Activated T-cell treated with anti-CD3 and anti-CD28 coated beads, Interleukin-2, amount 50 U/mL, for 72 hours (primary cell): Measurements from ENCODE around the gene PRPSAP1. TPM values are rescaled to one million over a fixed set of nuclear protein-coding genes. Genes with fewer than 3 reads are reported as not detected.
"Not testable (repeated sequence)": the region's sequence is repeated elsewhere in the genome, so short reads cannot be mapped to it uniquely, and the experiment has no call there.

ENCODE experiments used
- ATAC-seq, 2 donors: fragments of 150-1000 bp; cut with Tn5 transposase; replicated peaks in 1 of 2; 2 replicates each; pipeline ENCODE4 v1.10.0; 2021; ENCODE audit warnings: moderate library complexity in 2 of 2, mild to moderate bottlenecking in 1 of 2
- DNase-seq, 2 donors: peaks; one replicate each; pipeline ENCODE4 v3.0.0; 2021 to 2022; ENCODE audit warnings: mixed read lengths in 1 of 2
- H3K27ac Mint-ChIP-seq: one replicate; pipeline ENCODE4 v1.8.0; 2022; ENCODE audit warnings: mild to moderate bottlenecking, moderate library complexity, mixed read lengths
- H3K27me3 Mint-ChIP-seq: one replicate; pipeline ENCODE4 v1.8.0; 2022; ENCODE audit warnings: low read depth, mixed read lengths
- H3K36me3 Mint-ChIP-seq, 2 donors: one replicate each; pipeline ENCODE4 v1.8.0; 2022; ENCODE audit warnings: mixed read lengths in 2 of 2, mild to moderate bottlenecking in 1 of 2; ENCODE audit not compliant: insufficient read depth in 2 of 2
- H3K4me1 Mint-ChIP-seq: one replicate; pipeline ENCODE4 v1.8.0; 2022; ENCODE audit warnings: low read depth, mixed read lengths
- H3K4me3 Mint-ChIP-seq, 2 donors: one replicate each; pipeline ENCODE4 v1.8.0; 2022; ENCODE audit warnings: mild to moderate bottlenecking in 2 of 2, mixed read lengths in 2 of 2, moderate library complexity in 2 of 2
- H3K9me3 Mint-ChIP-seq, 2 donors: one replicate each; pipeline ENCODE4 v1.8.0; 2022; ENCODE audit warnings: mixed read lengths in 2 of 2
- total RNA-seq, 2 donors: library from RNA; stranded (reverse); gene quantifications; one replicate each; pipeline ENCODE4 v1.2.3, GENCODE V29; 2022

Gene PRPSAP1
- total RNA-seq, 2 donors from 2014 or later: 46.4 to 52.6 TPM

GRCh38 chr17:76312735-76313134 is 41.0 kb downstream of the PRPSAP1 start:
- no peaks in the 10 kb centered on the region for H3K27me3 Mint-ChIP-seq
- DNase-seq (no peak), ATAC-seq (no peak)
- no peak overlapping the region for H3K27ac Mint-ChIP-seq
- H3K36me3 Mint-ChIP-seq: peaks cover 0 to 4% of the 10 kb centered on the region in 2 donors
- H3K4me1 Mint-ChIP-seq: no peaks in the 10 kb centered on the region
- H3K9me3 Mint-ChIP-seq: no peaks in the 10 kb centered on the region
- H3K4me3 Mint-ChIP-seq: no peak overlapping the region

DNA sequence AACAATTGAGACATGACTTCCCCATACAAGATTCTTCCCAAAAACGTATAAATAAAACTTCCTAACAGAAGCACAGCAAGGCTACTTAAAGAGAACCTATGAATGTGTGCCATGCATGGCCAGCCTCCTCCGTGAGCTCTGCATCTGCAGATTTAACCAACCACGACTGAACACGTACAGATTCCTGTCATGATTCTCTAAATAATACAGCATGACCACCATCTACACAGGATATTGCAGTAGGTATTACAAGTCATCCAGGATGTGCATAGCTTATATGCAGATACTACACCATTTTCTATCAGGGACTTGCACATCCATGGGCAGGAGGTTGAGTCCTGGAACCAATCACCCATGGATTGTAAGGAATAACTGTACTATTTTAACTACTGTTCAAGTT is 44.3 kb downstream of the PRPSAP1 start:
- H3K4me3 Mint-ChIP-seq: no peak overlapping the region
- H3K36me3 Mint-ChIP-seq: peaks cover 0 to 4% of the 10 kb centered on the region in 2 donors
- no peak overlapping the region for H3K27ac Mint-ChIP-seq
- no peaks in the 10 kb centered on the region for H3K4me1 Mint-ChIP-seq
- H3K27me3 Mint-ChIP-seq: no peaks in the 10 kb centered on the region
- ATAC-seq: no peak
- H3K9me3 Mint-ChIP-seq: no peaks in the 10 kb centered on the region
- DNase-seq: no peak

DNA sequence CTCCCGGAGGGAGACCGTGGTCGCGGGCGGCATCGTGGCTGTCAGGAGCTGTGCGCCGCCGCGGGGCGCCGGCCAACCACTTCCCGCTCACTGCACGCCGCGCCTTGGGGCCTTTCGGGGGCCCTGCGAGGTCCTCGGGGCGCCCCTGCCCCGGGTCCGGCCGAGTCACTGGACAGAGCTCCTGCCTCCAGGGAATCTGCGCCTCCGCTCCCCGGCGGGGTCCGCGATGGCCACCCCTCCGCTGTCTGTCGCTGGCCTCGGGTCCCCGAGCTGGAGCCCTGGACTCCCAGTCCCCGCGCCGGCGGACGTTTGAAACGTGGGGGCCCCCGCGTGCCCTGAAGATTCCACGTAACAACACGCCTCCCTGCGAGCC is 45.8 kb downstream of the PRPSAP1 start, which contains the start of gene QRICH2:
QRICH2 (minus strand) TSS at position 311 of the 373 bp plus-strand sequence; CDS start at position 33, 278 bp downstream.
- ATAC-seq: no peak
- H3K27ac Mint-ChIP-seq: no peak within 1 kb of the TSS
- H3K9me3 Mint-ChIP-seq: no peaks in the 10 kb centered on the region
- no peak within 1 kb of the TSS for H3K4me3 Mint-ChIP-seq
- no peaks in the 10 kb centered on the region for H3K27me3 Mint-ChIP-seq
- H3K4me1 Mint-ChIP-seq: no peaks in the 10 kb centered on the region
- peaks cover 0 to 4% of the 10 kb centered on the region in 2 donors for H3K36me3 Mint-ChIP-seq
- DNase-seq: no peak

- no peaks in the 10 kb centered on the region for H3K9me3 Mint-ChIP-seq
- DNase-seq: no peak
- no peak overlapping the region for H3K27ac Mint-ChIP-seq
- H3K27me3 Mint-ChIP-seq: no peaks in the 10 kb centered on the region
- peaks cover 0 to 2% of the 10 kb centered on the region in 2 donors for H3K36me3 Mint-ChIP-seq
- no peak overlapping the region for H3K4me3 Mint-ChIP-seq
- no peak for ATAC-seq
- no peaks in the 10 kb centered on the region for H3K4me1 Mint-ChIP-seq
These were observed 46.3 kb downstream of the PRPSAP1 start for GRCh38 chr17:76307299-76307965.

DNA sequence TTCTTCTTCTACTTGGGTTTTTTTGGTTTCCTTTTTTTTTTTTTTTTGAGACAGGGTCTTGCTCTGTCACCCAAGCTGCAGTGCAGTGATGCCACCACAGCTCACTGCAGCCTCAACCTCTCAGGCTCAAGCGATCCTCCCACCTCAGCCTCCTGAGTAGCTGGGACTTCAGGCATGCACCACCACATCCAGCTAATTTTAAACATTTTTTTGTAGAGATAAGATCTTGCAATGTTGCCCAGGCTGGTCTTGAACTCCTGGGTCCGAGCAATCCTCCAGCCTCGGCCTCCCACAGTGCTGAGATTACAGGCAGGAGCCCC is 48.6 kb downstream of the PRPSAP1 start:
- not testable (repeated sequence) for H3K9me3 Mint-ChIP-seq, H3K27ac Mint-ChIP-seq, H3K36me3 Mint-ChIP-seq, H3K4me3 Mint-ChIP-seq, ATAC-seq, DNase-seq, H3K27me3 Mint-ChIP-seq, H3K4me1 Mint-ChIP-seq

- Mint-ChIP-seq H3K4me1 (no peaks in the 10 kb centered on the region), H3K36me3 (peaks cover 0 to 2% of the 10 kb centered on the region in 2 donors), H3K27ac (no peak overlapping the region), H3K9me3 (no peaks in the 10 kb centered on the region), H3K4me3 (no peak overlapping the region), H3K27me3 (no peaks in the 10 kb centered on the region)
- ATAC-seq: no peak
- DNase-seq: no peak
These were observed 49.2 kb downstream of the PRPSAP1 start for GRCh38 chr17:76304226-76305134.

DNA sequence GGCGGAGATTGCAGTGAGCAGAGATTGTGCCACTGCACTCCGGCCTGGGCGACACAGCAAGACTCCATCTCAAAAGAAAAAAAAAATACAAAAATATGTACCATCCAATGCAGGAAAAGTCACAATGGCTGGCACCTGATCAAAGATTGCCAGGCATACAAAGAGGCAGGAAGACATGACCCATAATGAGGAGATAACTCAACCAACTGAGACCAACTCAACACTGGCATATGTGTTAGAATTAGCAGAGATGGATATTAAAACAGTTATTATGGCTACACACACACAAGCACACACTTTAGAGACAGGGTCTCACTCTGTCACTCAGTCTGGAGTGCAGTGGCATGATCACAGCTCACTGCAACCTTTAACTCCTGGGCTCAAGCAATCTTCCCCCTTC is 56.3 kb downstream of the PRPSAP1 start:
- Mint-ChIP-seq H3K4me1 (no peaks in the 10 kb centered on the region), H3K4me3 (no peak overlapping the region), H3K27me3 (no peaks in the 10 kb centered on the region), H3K9me3 (no peaks in the 10 kb centered on the region), H3K27ac (no peak overlapping the region), H3K36me3 (no peaks in the 10 kb centered on the region)
- DNase-seq (no peak), ATAC-seq (no peak)

DNA sequence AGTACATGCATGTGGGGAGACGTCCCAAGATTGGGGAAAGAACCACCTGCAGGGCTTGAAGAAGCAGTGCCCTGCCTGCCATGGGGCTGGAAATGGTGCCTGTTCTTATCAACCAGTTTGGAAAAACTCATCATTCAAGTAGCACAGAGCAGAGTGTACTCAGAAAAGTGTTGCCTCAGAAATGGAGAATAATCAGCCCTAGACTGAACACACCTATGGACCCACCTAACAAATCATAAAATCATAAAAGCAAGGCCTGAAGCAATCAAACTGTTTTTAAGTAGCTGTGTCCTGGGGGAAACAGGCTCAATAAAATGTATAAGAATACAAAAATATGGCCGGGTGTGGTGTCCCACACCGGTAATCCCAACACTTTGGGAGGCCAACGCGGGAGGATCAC is 56.8 kb downstream of the PRPSAP1 start:
- Mint-ChIP-seq H3K4me3 (no peak overlapping the region), H3K9me3 (no peaks in the 10 kb centered on the region), H3K36me3 (no peaks in the 10 kb centered on the region), H3K4me1 (no peaks in the 10 kb centered on the region), H3K27me3 (no peaks in the 10 kb centered on the region), H3K27ac (no peak overlapping the region)
- ATAC-seq (no peak), DNase-seq (no peak)

- Mint-ChIP-seq H3K27me3 (no peaks in the 10 kb centered on the region), H3K27ac (no peak overlapping the region), H3K4me1 (no peaks in the 10 kb centered on the region), H3K36me3 (no peaks in the 10 kb centered on the region), H3K9me3 (no peaks in the 10 kb centered on the region), H3K4me3 (no peak overlapping the region)
- no peak for ATAC-seq
- no peak for DNase-seq
These were observed 57.5 kb downstream of the PRPSAP1 start for GRCh38 chr17:76296186-76296585.

DNA sequence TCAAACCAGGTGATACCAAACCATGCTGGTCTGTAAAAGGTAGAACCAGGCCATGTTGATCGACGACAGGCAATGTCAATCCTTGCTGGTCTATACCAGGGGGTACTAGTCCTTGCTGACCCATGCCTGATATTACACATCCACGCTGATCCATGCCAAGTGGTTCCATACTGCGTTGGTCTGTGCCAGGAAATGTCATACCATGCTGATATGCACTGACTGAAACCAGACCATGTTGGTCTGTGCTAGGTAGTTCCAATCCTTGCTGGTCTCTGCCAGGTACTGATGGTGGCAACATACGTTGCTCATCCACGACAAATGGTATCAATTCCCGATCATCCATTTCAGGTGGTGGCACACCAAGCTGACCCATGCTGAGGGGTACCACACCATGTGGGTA is 60.6 kb downstream of the PRPSAP1 start:
- Mint-ChIP-seq H3K4me3 (no peak overlapping the region), H3K27ac (no peak overlapping the region), H3K27me3 (no peaks in the 10 kb centered on the region), H3K4me1 (no peaks in the 10 kb centered on the region), H3K36me3 (no peaks in the 10 kb centered on the region), H3K9me3 (no peaks in the 10 kb centered on the region)
- DNase-seq (no peak), ATAC-seq (no peak)

DNA sequence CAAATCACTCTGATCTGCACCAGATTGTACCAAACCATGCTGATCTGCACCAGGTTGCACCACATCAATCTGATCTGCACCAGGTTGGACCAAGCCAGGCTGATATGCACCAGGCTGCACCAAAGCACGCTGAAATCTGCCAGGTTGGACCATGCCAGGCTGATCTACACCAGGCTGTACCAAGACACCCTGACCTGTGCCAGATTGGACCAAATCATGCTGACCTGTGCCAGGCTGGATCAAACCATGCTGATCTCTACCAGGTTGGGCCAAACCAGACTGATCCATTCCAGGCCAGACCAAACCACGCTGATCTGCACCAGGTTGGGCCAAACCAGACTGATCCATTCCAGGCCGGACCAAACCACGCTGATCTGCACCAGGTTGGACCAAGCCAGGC is 61.1 kb downstream of the PRPSAP1 start:
- ATAC-seq (no peak), DNase-seq (no peak)
- Mint-ChIP-seq H3K4me1 (no peaks in the 10 kb centered on the region), H3K4me3 (no peak overlapping the region), H3K27ac (no peak overlapping the region), H3K27me3 (no peaks in the 10 kb centered on the region), H3K9me3 (no peaks in the 10 kb centered on the region), H3K36me3 (no peaks in the 10 kb centered on the region)

GRCh38 chr17:76281573-76282371 is 71.9 kb downstream of the PRPSAP1 start:
- Mint-ChIP-seq H3K36me3 (no peaks in the 10 kb centered on the region), H3K4me1 (peaks cover 18% of the 10 kb centered on the region), H3K9me3 (no peaks in the 10 kb centered on the region), H3K4me3 (no peak overlapping the region), H3K27ac (peak overlapping the region; percentile 37), H3K27me3 (no peaks in the 10 kb centered on the region)
- DNase-seq (no peak), ATAC-seq (no peak)

- no peak for DNase-seq
- Mint-ChIP-seq H3K27ac (peak overlapping the region; percentile 79), H3K27me3 (no peaks in the 10 kb centered on the region), H3K36me3 (no peaks in the 10 kb centered on the region), H3K4me3 (no peak overlapping the region), H3K4me1 (peaks cover 30% of the 10 kb centered on the region), H3K9me3 (no peaks in the 10 kb centered on the region)
- no peak for ATAC-seq
These were observed 73.1 kb downstream of the PRPSAP1 start for GRCh38 chr17:76280650-76281049.
